Spleen (tissue), 7 donors: ENCODE results near the gene WWC1.

Experiments used
- POLR2A ChIP-seq, 3 donors: fragments of 450-650 bp; IDR thresholded peaks; one replicate each; pipeline ENCODE4 v1.5.1; 2017; ENCODE audit warnings: antibody characterized with exemption in 3 of 3, mild to moderate bottlenecking in 1 of 3
- TF ChIP-seq, protein P1 (sequence below), 11 experiments: fragments of 200-600 bp in 7 of 11; fragments of 450-650 bp in 4 of 11; sonication (generic) in 4 of 11; IDR thresholded peaks in 8 of 11; conservative IDR thresholded peaks in 3 of 11; 1 replicate in 7 of 11; 2 replicates in 4 of 11; pipeline versions ENCODE4 v1.4.0 to v1.8.0; 2016 to 2021; ENCODE audit warnings: antibody characterized with exemption in 11 of 11, inconsistent platforms in 4 of 11, mild to moderate bottlenecking in 1 of 11
- donor health status: DM: no; HTN: no; CAD: no; lungs with moderate emphysema.
- donor health status: DM: no; HTN: no; CAD: no.
- donor health status: DM: no; HTN: no; CAD: no.

DNA sequence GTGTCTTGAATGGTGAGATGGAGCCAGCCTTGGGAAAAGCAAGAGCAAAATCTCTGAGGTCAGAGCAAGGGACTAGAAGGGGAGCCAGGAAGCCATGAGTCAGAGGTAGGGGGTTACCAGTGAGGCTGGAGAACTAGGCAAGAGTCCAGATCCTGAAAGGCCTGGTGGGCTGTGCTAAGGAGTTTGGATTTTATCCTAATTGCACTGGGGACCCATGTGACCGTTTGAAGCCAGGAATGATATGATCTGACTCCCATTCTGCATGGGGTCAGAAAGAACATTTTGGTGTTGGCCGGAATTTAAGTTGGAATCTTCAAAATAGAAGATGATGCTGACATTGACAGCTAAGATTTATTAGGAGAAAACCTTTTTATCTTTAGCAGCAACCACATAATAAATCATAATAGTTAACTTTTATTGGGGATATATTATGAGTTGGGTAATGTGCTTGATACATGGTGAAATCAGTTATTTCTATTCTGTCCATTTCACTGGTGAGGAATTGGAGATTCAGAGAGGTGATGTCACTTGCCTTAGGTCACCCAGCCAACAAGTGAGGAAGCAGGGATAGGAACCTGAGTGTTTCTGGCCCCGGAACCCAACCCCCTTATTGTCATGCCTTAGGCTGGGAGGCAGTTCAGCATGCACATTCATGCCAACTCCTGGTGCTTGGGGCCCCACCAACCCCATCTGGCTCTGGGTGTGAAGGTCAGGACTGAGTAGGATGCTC lies 133.3 kb downstream of the WWC1 start:
- TF ChIP-seq, protein P1, sequence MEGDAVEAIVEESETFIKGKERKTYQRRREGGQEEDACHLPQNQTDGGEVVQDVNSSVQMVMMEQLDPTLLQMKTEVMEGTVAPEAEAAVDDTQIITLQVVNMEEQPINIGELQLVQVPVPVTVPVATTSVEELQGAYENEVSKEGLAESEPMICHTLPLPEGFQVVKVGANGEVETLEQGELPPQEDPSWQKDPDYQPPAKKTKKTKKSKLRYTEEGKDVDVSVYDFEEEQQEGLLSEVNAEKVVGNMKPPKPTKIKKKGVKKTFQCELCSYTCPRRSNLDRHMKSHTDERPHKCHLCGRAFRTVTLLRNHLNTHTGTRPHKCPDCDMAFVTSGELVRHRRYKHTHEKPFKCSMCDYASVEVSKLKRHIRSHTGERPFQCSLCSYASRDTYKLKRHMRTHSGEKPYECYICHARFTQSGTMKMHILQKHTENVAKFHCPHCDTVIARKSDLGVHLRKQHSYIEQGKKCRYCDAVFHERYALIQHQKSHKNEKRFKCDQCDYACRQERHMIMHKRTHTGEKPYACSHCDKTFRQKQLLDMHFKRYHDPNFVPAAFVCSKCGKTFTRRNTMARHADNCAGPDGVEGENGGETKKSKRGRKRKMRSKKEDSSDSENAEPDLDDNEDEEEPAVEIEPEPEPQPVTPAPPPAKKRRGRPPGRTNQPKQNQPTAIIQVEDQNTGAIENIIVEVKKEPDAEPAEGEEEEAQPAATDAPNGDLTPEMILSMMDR (IDR thresholded peaks at IDR 0.05 in 8 of 11, conservative IDR thresholded peaks at IDR 0.05 in 3 of 11) = no peak
- TF ChIP-seq POLR2A (IDR thresholded peaks at IDR 0.05) = no peak
